ENCODE results near the gene KIF19. TPM values are rescaled to one million over a fixed set of nuclear protein-coding genes. Genes with fewer than 3 reads are reported as not detected.

Gene KIF19
- total and polyA plus RNA-seq, 2 of the 8 experiments (the other 6 are each of a cell fraction or from before 2014, with no cell fraction given), result 0.52 to 0.77 TPM

- no peak overlapping the region for H2AFZ ChIP-seq (ENCODE audit: low read length)
- no peak overlapping the region for H3K56ac ChIP-seq (replicated peaks; ENCODE audit: insufficient read length, low read depth, low read length)
- peaks cover 0 to 10% (median 0%) of the 10 kb centered on the region in 4 experiments; a peak in 1 of 8 replicates for H3K36me3 ChIP-seq (ENCODE audit: control insufficient read depth in 2 of 4, insufficient read depth in 4 of 4, low read length in 3 of 4)
- H4K20me1 ChIP-seq (replicated peaks in 1 of 2; ENCODE audit: control insufficient read depth in 1 of 2, insufficient read depth in 2 of 2, low read length in 2 of 2), result peaks cover 0 to 3% of the 10 kb centered on the region in 2 experiments
- no peak overlapping the region for H2BK15ac ChIP-seq (ENCODE audit: low read length)
- H3K9ac ChIP-seq (replicated peaks in 1 of 4; ENCODE audit: extremely low read depth in 1 of 4, low read depth in 3 of 4, low read length in 3 of 4), result no peak overlapping the region
- H4K91ac ChIP-seq (replicated peaks; ENCODE audit: insufficient read length, low read length), result no peak overlapping the region
- no peak overlapping the region for H2BK5ac ChIP-seq (ENCODE audit: low read depth, low read length)
- H2BK12ac ChIP-seq (ENCODE audit: low read depth, low read length), result no peak overlapping the region
- no peak overlapping the region for H4K8ac ChIP-seq (ENCODE audit: extremely low read depth, insufficient read depth, low read length)
- no peak overlapping the region for H3K4ac ChIP-seq (replicated peaks; ENCODE audit: insufficient read length, low read depth, low read length)
- H3K23ac ChIP-seq (ENCODE audit: insufficient read length), result no peak overlapping the region
- WGBS, 2 experiments (ENCODE audit: extremely low coverage in 1 of 2, insufficient coverage in 1 of 2, insufficient read length in 1 of 2, insufficient replicate concordance in 2 of 2, low coverage in 1 of 2, low lambda C conversion rate in 2 of 2, missing lambda C conversion rate in 1 of 2), result 85% methylated on average over 8 of the region's 8 CpGs; no CpG with 5 or more reads in 1 of the 2 experiments
- DNase-seq (ENCODE audit: low read depth in 1 of 2, low spot score in 2 of 2) (no peak), FAIRE-seq (no peak)
- no peaks in the 10 kb centered on the region for H3K79me1 ChIP-seq (ENCODE audit: low read depth, low read length)
- H3K4me2 ChIP-seq (ENCODE audit: insufficient read depth in 1 of 2, low read depth in 2 of 2, low read length in 2 of 2), result no peak overlapping the region
- H3K4me3 ChIP-seq (ENCODE audit: extremely low read depth in 1 of 4, insufficient read depth in 2 of 4, low read depth in 3 of 4, low read length in 4 of 4), result no peak overlapping the region
- no peaks in the 10 kb centered on the region for H3K9me3 ChIP-seq (ENCODE audit: insufficient read depth in 2 of 2, low read depth in 1 of 2, low read length in 1 of 2)
- H3K23me2 ChIP-seq (ENCODE audit: low read depth, low read length), result peaks cover 2% of the 10 kb centered on the region; the same call in 1 of the 2 replicates
- no peak overlapping the region for H3K14ac ChIP-seq (ENCODE audit: insufficient read length)
- no peak overlapping the region for H2BK20ac ChIP-seq (ENCODE audit: low read length)
- H3K27ac ChIP-seq (ENCODE audit: low read depth, low read length), result no peak overlapping the region
- no peaks in the 10 kb centered on the region for H3K79me2 ChIP-seq (ENCODE audit: control insufficient read depth in 1 of 2, insufficient read depth in 2 of 2, low read length in 2 of 2)
- H3K4me1 ChIP-seq (replicated peaks in 1 of 4; ENCODE audit: control insufficient read depth in 3 of 4, insufficient read depth in 4 of 4, low read length in 3 of 4), result peaks cover 0 to 8% (median 6%) of the 10 kb centered on the region in 4 experiments; a peak in 5 of 7 replicates
- H2BK120ac ChIP-seq (replicated peaks; ENCODE audit: low read depth, low read length), result no peak overlapping the region
- no peak overlapping the region for H4K5ac ChIP-seq (ENCODE audit: insufficient read length, low read depth, low read length)
- ChIA-PET POLR2A (ENCODE audit: partially characterized antibody) (interaction anchor here (1.3 kb wide), 1 partner anchor 8 kb away, joined by 3 read pairs; no protein-coding TSS in a partner anchor), CTCF (ENCODE audit: partially characterized antibody) (interaction anchor here (0.6 to 3.3 kb wide), 14 partner anchors 8 to 133 kb away, joined by 3 to 13 read pairs (median 4); no protein-coding TSS in a partner anchor)
- peaks cover 16 to 49% (median 33%) of the 10 kb centered on the region in 4 experiments for H3K27me3 ChIP-seq (replicated peaks in 1 of 4; ENCODE audit: control insufficient read depth in 3 of 4, extremely low read depth in 1 of 4, insufficient read depth in 3 of 4, low read length in 3 of 4)
- no peak overlapping the region for H3K18ac ChIP-seq (ENCODE audit: extremely low read depth, low read length)
- no peak overlapping the region for H2AK5ac ChIP-seq (ENCODE audit: low read depth, low read length)
- TF ChIP-seq SRF (IDR thresholded peaks at IDR 0.05; ENCODE audit: low read depth, low read length), result no peak
These were observed 29.0 kb downstream of the KIF19 start for GRCh38 chr17:74355065-74355464.

All from H1 (cell line).